Measurements from ENCODE around the gene NR1I3. TPM values are rescaled to one million over a fixed set of nuclear protein-coding genes. Genes with fewer than 3 reads are reported as not detected.

The NR1I3 gene
- total and polyA plus RNA-seq, 2 of the 13 experiments (the other 11 are each of a cell fraction or from before 2014, with no cell fraction given): 0.62 to 0.95 TPM

- TF ChIP-seq, protein P1, sequence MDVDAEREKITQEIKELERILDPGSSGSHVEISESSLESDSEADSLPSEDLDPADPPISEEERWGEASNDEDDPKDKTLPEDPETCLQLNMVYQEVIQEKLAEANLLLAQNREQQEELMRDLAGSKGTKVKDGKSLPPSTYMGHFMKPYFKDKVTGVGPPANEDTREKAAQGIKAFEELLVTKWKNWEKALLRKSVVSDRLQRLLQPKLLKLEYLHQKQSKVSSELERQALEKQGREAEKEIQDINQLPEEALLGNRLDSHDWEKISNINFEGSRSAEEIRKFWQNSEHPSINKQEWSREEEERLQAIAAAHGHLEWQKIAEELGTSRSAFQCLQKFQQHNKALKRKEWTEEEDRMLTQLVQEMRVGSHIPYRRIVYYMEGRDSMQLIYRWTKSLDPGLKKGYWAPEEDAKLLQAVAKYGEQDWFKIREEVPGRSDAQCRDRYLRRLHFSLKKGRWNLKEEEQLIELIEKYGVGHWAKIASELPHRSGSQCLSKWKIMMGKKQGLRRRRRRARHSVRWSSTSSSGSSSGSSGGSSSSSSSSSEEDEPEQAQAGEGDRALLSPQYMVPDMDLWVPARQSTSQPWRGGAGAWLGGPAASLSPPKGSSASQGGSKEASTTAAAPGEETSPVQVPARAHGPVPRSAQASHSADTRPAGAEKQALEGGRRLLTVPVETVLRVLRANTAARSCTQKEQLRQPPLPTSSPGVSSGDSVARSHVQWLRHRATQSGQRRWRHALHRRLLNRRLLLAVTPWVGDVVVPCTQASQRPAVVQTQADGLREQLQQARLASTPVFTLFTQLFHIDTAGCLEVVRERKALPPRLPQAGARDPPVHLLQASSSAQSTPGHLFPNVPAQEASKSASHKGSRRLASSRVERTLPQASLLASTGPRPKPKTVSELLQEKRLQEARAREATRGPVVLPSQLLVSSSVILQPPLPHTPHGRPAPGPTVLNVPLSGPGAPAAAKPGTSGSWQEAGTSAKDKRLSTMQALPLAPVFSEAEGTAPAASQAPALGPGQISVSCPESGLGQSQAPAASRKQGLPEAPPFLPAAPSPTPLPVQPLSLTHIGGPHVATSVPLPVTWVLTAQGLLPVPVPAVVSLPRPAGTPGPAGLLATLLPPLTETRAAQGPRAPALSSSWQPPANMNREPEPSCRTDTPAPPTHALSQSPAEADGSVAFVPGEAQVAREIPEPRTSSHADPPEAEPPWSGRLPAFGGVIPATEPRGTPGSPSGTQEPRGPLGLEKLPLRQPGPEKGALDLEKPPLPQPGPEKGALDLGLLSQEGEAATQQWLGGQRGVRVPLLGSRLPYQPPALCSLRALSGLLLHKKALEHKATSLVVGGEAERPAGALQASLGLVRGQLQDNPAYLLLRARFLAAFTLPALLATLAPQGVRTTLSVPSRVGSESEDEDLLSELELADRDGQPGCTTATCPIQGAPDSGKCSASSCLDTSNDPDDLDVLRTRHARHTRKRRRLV (CRISPR knock-in tag; IDR thresholded peaks at IDR 0.05): no peak
- 0 out of 2 replicates have a peak, but pooled peaks have one; percentile 42 for TF ChIP-seq ZFP37 (CRISPR knock-in tag; IDR thresholded peaks at IDR 0.05; ENCODE audit: borderline replicate concordance)
- TF ChIP-seq ZSCAN25 (CRISPR knock-in tag; IDR thresholded peaks at IDR 0.05): no peak
- TF ChIP-seq ZNF577 (CRISPR knock-in tag; IDR thresholded peaks at IDR 0.05; ENCODE audit: borderline replicate concordance, low read depth): no peak
- no peak for TF ChIP-seq TCF7L2 (IDR thresholded peaks at IDR 0.05; ENCODE audit: low read depth, low read length)
- no peak for TF ChIP-seq ZNF335 (CRISPR knock-in tag; IDR thresholded peaks at IDR 0.05)
- no peak for TF ChIP-seq KMT2A (CRISPR knock-in tag; IDR thresholded peaks at IDR 0.05)
- peak; percentile 24 to 29; a peak in 1 of 4 replicates for TF ChIP-seq HMGXB4 (CRISPR knock-in tag; IDR thresholded peaks at IDR 0.05; ENCODE audit: borderline replicate concordance in 1 of 2, low read depth in 1 of 2)
- TF ChIP-seq MAZ (IDR thresholded peaks at IDR 0.05; ENCODE audit: borderline replicate concordance, low read depth, low read length): 0 out of 2 replicates have a peak, but pooled peaks have one; percentile 52
- 0 out of 2 replicates have a peak, but pooled peaks have one; percentile 27 for TF ChIP-seq MAZ (CRISPR knock-in tag; IDR thresholded peaks at IDR 0.05; ENCODE audit: low read depth)
- TF ChIP-seq NFKB2 (CRISPR knock-in tag; IDR thresholded peaks at IDR 0.05; ENCODE audit: borderline replicate concordance): no peak
- no peak for TF ChIP-seq MZF1 (CRISPR knock-in tag; IDR thresholded peaks at IDR 0.05; ENCODE audit: borderline replicate concordance)
- no peak for TF ChIP-seq YEATS4 (CRISPR knock-in tag; IDR thresholded peaks at IDR 0.05; ENCODE audit: borderline replicate concordance)
- no peak for TF ChIP-seq RARA (CRISPR knock-in tag; IDR thresholded peaks at IDR 0.05)
- TF ChIP-seq FOXK1 (CRISPR knock-in tag; IDR thresholded peaks at IDR 0.05; ENCODE audit: borderline replicate concordance, low read depth): peak; percentile 19; the same call in 1 of the 2 replicates
- TF ChIP-seq NPAS2 (CRISPR knock-in tag; IDR thresholded peaks at IDR 0.05; ENCODE audit: borderline replicate concordance): no peak
- TF ChIP-seq SETDB1 (CRISPR knock-in tag; IDR thresholded peaks at IDR 0.05; ENCODE audit: borderline replicate concordance): no peak
- TF ChIP-seq TOPORS (CRISPR knock-in tag; IDR thresholded peaks at IDR 0.05): no peak
- no peak for TF ChIP-seq TBX2 (CRISPR knock-in tag; IDR thresholded peaks at IDR 0.05; ENCODE audit: borderline replicate concordance)
- no peak for TF ChIP-seq ZNF234 (CRISPR knock-in tag; conservative IDR thresholded peaks at IDR 0.05)
- no peak for TF ChIP-seq CEBPG (CRISPR knock-in tag; IDR thresholded peaks at IDR 0.05)
- no peak for TF ChIP-seq PAWR (CRISPR knock-in tag; IDR thresholded peaks at IDR 0.05; ENCODE audit: borderline replicate concordance)
- TF ChIP-seq ZNF484 (CRISPR knock-in tag; IDR thresholded peaks at IDR 0.05; ENCODE audit: borderline replicate concordance, low read depth): no peak
These were observed 45.2 kb downstream of the NR1I3 start (continued) for GRCh38 chr1:161192476-161193465.
